GM13976 (cell line): Measurements from ENCODE around the gene SPINK4.
A peak's percentile ranks its signal among the peaks of the same experiment; 100 is the strongest.

Source experiments
- DNase-seq: peaks from one replicate; pipeline ENCODE4 v3.0.0; 2012; ENCODE audit warnings: low spot score
- CTCF ChIP-seq: IDR thresholded peaks from 2 replicates; pipeline ENCODE4 v1.5.1; 2012; ENCODE audit warnings: borderline replicate concordance, mild to moderate bottlenecking; ENCODE audit not compliant: insufficient read depth; ENCODE audit errors: extremely low read depth, missing control alignments, control extremely low read depth
- in situ Hi-C: fragments of 300-500 bp; cut with MboI; formaldehyde crosslinking; loops from one replicate; pipeline ENCODE4 v1.12.0; 2022; ENCODE audit warnings: low sequenced_read_pairs, mixed read lengths, inconsistent platforms; ENCODE audit not compliant: unreplicated experiment

The SPINK4 gene

GRCh38 chr9:33202018-33202417 lies 37.9 kb upstream of the SPINK4 start:
- in situ Hi-C loops: no loop called here
- DNase-seq: peak; percentile 48
- no peak for TF ChIP-seq CTCF

DNA sequence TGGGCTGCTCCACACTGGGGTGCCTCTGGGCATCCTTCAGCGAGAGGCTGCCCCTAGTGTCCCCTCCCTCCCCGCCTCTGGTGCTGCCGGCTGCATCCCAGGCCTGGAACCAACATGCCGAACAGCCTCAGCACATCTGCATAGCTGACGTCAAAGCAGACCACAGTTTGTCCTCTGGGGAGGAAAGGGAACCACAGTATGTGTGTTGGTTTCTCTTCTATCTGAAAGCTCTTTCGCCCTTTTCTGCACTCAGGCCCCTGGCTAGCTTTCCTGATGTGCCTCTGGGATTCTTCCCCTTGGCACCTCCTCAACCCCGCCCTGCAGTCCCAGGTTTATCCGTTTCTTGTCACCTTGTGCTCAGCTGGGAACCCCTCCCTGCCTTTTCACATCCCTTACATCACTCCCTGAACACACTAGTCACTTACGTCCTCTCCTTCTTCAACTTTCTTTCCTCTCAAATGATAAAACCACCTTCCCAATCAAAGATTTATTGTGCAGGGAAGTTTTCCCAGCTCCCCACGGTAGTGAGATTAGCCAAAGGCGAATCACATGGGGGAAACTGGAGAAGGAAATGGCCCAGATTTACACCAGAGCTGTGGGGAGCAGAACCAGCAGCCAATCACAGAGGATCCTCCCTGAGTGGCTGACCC lies 37.3 kb upstream of the SPINK4 start:
- in situ Hi-C loops: no loop called here
- DNase-seq: peak; percentile 78
- TF ChIP-seq CTCF: no peak

DNA sequence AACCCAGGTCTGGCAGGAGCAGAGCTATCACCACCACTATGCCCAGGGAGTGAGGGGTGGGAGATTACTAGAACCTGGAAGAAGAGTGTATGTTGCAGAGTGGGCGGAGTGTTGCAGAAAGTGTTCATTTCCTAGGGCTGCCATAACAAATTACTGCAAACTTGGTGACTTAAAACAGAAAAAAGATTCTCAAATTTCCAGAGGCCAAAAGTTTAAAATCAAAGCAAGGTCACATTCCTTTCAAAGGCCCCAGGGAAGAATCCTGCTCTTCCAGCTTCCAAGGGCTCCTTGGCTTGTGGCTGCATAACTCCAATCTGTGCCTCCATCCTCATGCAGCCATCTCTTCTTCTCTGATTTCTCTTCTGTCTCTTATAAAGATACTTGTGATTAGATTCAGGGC lies 30.6 kb upstream of the SPINK4 start:
- no peak for DNase-seq
- in situ Hi-C loops: no loop called here
- no peak for TF ChIP-seq CTCF

DNA sequence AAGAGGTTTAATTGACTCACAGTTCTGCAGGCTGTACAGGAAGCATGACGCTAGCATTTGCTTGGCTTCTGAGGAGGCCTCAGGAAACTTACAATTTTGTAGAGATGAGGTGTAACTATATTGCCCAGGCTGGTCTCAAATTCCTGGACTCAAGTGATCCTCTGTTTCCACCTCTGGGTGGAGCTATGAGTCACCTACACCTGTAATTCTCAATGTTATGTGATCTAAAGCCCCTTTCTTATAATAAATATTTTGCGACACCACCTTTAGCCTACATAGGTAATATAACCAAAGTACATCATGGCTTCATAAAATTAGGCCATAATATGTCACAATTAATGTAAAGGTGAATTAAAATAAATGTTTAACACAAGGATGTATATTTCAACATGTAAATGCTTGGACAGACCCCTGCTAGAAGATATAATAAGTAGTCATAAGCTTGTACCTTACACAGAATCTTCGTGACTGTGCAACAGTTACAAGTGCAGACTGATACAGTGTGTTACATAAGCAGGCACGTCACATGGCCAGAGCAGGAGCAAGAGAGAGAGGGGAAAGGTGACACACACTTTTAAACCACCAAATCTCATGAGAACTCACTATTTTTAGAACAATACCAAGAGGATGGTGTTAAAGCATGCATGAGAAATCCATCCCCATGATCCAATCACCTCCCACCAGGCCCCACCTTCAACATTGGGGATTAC lies 29.8 kb upstream of the SPINK4 start:
- in situ Hi-C loops: no loop called here
- TF ChIP-seq CTCF: no peak
- no peak for DNase-seq

DNA sequence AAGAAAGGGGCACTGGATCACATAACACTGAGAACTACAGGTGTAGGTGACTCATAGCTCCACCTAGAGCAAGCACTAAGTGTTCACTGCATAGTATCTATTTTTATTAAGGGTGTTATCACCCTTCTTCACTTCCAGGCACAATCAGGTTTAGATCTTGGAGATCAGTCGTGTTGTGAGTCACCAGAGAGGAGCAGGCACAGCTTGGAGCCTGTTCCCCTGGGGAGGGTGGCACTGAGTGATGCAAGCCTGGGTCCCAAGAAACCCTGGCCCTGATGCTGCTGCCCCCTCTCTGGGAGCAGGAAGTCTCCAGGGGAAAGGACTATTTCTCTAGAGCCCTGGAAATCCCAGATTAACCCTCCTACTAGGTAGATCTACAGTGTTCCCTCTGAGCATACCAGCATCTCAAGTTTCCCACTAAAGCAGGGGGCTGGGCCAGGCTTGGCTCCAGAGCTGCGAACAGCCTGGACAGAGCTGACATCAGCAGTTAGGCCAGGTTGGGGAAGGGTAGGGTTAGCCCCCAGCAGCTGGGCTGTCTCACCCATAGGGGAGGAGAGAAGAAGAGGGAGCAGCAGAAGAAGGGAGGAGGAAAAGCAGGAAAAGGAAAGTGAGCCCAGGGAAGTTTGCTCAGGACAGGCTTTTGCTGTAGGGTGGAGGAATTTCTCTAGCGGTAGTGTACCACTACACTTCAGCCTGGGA lies 28.1 kb upstream of the SPINK4 start:
- TF ChIP-seq CTCF: no peak
- no peak for DNase-seq
- in situ Hi-C loops: no loop called here

GRCh38 chr9:33220681-33221567 lies 19.0 kb upstream of the SPINK4 start:
- in situ Hi-C loops: loop anchor here (5.0 kb wide), 1 partner anchor 139 kb away; no protein-coding TSS in a partner anchor
- TF ChIP-seq CTCF: no peak
- DNase-seq: no peak
